ENCODE data around the gene MYLIP.

GRCh38 chr6:16121339-16121738 is 7.5 kb upstream of the MYLIP start:
- no peak for TF ChIP-seq TFDP2 (CRISPR knock-in tag; IDR thresholded peaks at IDR 0.05)
- TF ChIP-seq DNMT1 (CRISPR knock-in tag; IDR thresholded peaks at IDR 0.05) = no peak
- TF ChIP-seq BCLAF1 (IDR thresholded peaks at IDR 0.05) = no peak
- TF ChIP-seq HDAC6 (IDR thresholded peaks at IDR 0.05; ENCODE audit: low read depth, low read length) = no peak
- TF ChIP-seq ZNF121 (CRISPR knock-in tag; IDR thresholded peaks at IDR 0.05) = no peak
- TF ChIP-seq ESRRA (CRISPR knock-in tag; IDR thresholded peaks at IDR 0.05; ENCODE audit: low read depth) = no peak
- TF ChIP-seq GRHL1 (CRISPR knock-in tag; conservative IDR thresholded peaks at IDR 0.05) = no peak
- no peak for TF ChIP-seq NFIC (IDR thresholded peaks at IDR 0.05; ENCODE audit: low read length)
- no peak for TF ChIP-seq BRF2 (CRISPR knock-in tag; IDR thresholded peaks at IDR 0.05)
- no peak for TF ChIP-seq THAP11 (CRISPR knock-in tag; IDR thresholded peaks at IDR 0.05)
- TF ChIP-seq CTCF (CRISPR knock-in tag; IDR thresholded peaks at IDR 0.05) = no peak
- no peak for TF ChIP-seq BCL3 (CRISPR knock-in tag; IDR thresholded peaks at IDR 0.05)
